ENCODE results near the gene ATXN7L1.

Gene ATXN7L1

GRCh38 chr7:105594034-105594433 lies 282.4 kb downstream of the ATXN7L1 start:
- ChIA-PET CTCF (interaction anchor here (0.5 to 0.6 kb wide), 2 partner anchors 121 to 141 kb away, joined by 3 to 4 read pairs; no protein-coding TSS in a partner anchor), POLR2A (no interaction called here)
- TF ChIP-seq FOXK2 (IDR thresholded peaks at IDR 0.05) (no peak), CTBP1 (IDR thresholded peaks at IDR 0.05; ENCODE audit: borderline replicate concordance) (no peak), TARDBP (IDR thresholded peaks at IDR 0.05) (no peak), FOXM1 (IDR thresholded peaks at IDR 0.05; ENCODE audit: borderline replicate concordance) (no peak), ARNT (IDR thresholded peaks at IDR 0.05) (no peak), HDGF (IDR thresholded peaks at IDR 0.05; ENCODE audit: borderline replicate concordance) (no peak), BHLHE40 (IDR thresholded peaks at IDR 0.05; ENCODE audit: borderline replicate concordance) (no peak), L3MBTL2 (conservative IDR thresholded peaks at IDR 0.05) (no peak), LEF1 (IDR thresholded peaks at IDR 0.05; ENCODE audit: borderline replicate concordance) (no peak), FOXA1 (IDR thresholded peaks at IDR 0.05) (no peak)
- no peak for DNase-seq (ENCODE audit: extremely low spot score)

DNA sequence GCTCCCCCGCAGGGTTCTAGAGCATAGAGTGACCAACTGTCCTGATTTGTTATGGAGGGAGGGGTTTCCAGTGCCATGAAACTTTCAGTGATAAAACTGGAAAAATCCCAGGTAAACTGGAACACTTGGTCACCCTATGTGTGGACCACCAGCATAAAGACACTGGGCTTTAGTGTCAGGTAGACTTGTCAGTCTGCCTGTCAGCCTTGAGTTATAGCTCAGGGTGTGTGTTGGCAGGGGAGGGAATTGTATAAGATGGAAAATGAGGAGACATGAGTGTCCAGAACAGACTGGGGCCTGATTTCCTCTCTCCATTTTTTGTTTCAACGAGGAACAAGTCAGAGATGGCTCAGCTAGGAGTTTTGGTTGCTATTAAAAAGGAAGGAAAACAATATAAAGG lies 284.9 kb downstream of the ATXN7L1 start:
- ChIA-PET CTCF (interaction anchor here (0.6 kb wide), 1 partner anchor 1646 kb away, joined by 3 read pairs; no protein-coding TSS in a partner anchor), POLR2A (interaction anchor here (0.9 kb wide), 1 partner anchor 10 kb away, joined by 4 read pairs; the partner anchor contains the start of gene EFCAB10)
- TF ChIP-seq SP1 (IDR thresholded peaks at IDR 0.05) = no peak
- no peak for TF ChIP-seq L3MBTL2 (conservative IDR thresholded peaks at IDR 0.05)
- TF ChIP-seq FOXK2 (IDR thresholded peaks at IDR 0.05) = no peak
- peak; percentile 40 for TF ChIP-seq PKNOX1 (IDR thresholded peaks at IDR 0.05)
- no peak for TF ChIP-seq NFRKB (IDR thresholded peaks at IDR 0.05)
- DNase-seq (ENCODE audit: extremely low spot score) = no peak

DNA sequence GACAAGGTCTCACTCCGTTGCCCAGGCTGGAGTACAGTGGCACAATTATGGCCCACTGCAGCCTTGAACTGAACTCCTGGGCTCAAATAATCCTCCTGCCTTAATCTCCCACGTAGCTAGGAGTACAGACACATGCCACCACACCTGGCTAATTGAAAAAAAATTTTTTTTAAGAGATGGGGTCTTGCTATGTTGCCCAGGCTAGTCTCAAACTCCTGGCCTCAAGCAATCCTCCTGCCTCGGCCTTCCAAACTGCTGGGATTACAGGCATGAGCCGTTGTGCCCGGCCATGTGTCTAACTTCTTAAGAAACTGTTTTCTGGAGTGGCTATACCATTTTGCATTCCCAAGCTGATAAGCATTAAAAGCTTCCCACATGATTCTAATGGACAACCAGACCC lies 285.6 kb downstream of the ATXN7L1 start:
- TF ChIP-seq ARNT (IDR thresholded peaks at IDR 0.05) (no peak), PKNOX1 (IDR thresholded peaks at IDR 0.05) (no peak), ELF4 (IDR thresholded peaks at IDR 0.05) (no peak), BHLHE40 (IDR thresholded peaks at IDR 0.05; ENCODE audit: borderline replicate concordance) (no peak), CTBP1 (IDR thresholded peaks at IDR 0.05; ENCODE audit: borderline replicate concordance) (no peak), SP1 (IDR thresholded peaks at IDR 0.05) (no peak), ZNF384 (IDR thresholded peaks at IDR 0.05) (no peak)
- DNase-seq (ENCODE audit: extremely low spot score) = no peak
- CTCF ChIA-PET = no interaction called here
- POLR2A ChIA-PET = no interaction called here

DNA sequence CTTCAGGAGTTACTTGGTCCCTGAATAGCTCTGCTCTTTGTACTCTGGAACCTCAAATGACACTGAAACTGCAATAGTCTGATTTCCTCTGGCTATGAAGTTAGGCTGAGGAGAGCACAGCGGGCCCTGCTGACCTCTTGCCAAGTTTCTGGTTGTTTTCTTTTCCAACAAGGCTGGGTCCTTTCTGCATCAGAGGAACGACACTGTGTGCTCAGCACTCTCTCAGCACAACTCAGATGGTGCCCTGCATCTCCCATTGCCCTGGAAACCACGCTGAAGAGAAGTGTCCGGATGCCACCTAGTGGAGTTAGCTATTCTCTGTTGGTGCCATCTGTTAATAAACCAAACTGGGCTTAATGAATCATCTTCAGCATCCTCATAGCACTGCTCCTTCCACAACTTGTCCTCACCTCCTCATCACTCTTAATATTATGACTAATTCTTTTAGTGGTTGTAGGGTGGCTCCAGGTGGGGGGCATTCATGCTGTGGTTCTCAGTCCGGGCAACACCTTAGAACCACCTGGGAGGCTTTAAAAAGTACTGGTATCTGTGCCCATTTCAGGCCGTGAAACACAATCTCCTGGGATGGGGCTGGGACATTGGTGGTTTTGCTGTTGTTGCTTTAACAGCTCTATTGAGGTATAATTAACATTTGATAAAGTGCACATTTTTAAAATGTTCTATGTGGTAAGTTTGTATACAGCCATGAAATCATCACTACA lies 286.9 kb downstream of the ATXN7L1 start:
- POLR2A ChIA-PET = no interaction called here
- CTCF ChIA-PET = interaction anchor here (0.5 to 0.9 kb wide), 5 partner anchors 8 to 718 kb away, joined by 3 read pairs; partner anchors contain the start of gene EFCAB10
- peak; percentile 69 for DNase-seq (ENCODE audit: extremely low spot score)
- TF ChIP-seq L3MBTL2 (conservative IDR thresholded peaks at IDR 0.05) = no peak
- TF ChIP-seq FOXK2 (IDR thresholded peaks at IDR 0.05) = no peak
- no peak for TF ChIP-seq SP1 (IDR thresholded peaks at IDR 0.05)
- TF ChIP-seq ARNT (IDR thresholded peaks at IDR 0.05) = no peak
- no peak for TF ChIP-seq TARDBP (IDR thresholded peaks at IDR 0.05)
- no peak for TF ChIP-seq SUZ12 (IDR thresholded peaks at IDR 0.05)
- TF ChIP-seq PKNOX1 (IDR thresholded peaks at IDR 0.05) = no peak
- TF ChIP-seq NFRKB (IDR thresholded peaks at IDR 0.05) = no peak
- no peak for TF ChIP-seq BHLHE40 (IDR thresholded peaks at IDR 0.05; ENCODE audit: borderline replicate concordance)
- no peak for TF ChIP-seq HDGF (IDR thresholded peaks at IDR 0.05; ENCODE audit: borderline replicate concordance)

GRCh38 chr7:105587909-105588635 lies 288.3 kb downstream of the ATXN7L1 start:
- POLR2A ChIA-PET = no interaction called here
- DNase-seq (ENCODE audit: extremely low spot score) = no peak
- CTCF ChIA-PET = interaction anchor here (0.6 kb wide), 2 partner anchors 12 to 874 kb away, joined by 3 read pairs; no protein-coding TSS in a partner anchor
- TF ChIP-seq ZNF384 (IDR thresholded peaks at IDR 0.05) = no peak
- no peak for TF ChIP-seq BHLHE40 (IDR thresholded peaks at IDR 0.05; ENCODE audit: borderline replicate concordance)
- TF ChIP-seq PKNOX1 (IDR thresholded peaks at IDR 0.05) = no peak
- no peak for TF ChIP-seq SP1 (IDR thresholded peaks at IDR 0.05)
- TF ChIP-seq HDGF (IDR thresholded peaks at IDR 0.05; ENCODE audit: borderline replicate concordance) = no peak
- no peak for TF ChIP-seq SUZ12 (IDR thresholded peaks at IDR 0.05)
- TF ChIP-seq FOXM1 (IDR thresholded peaks at IDR 0.05; ENCODE audit: borderline replicate concordance) = no peak
- no peak for TF ChIP-seq FOXK2 (IDR thresholded peaks at IDR 0.05)
- no peak for TF ChIP-seq TARDBP (IDR thresholded peaks at IDR 0.05)
- no peak for TF ChIP-seq CTBP1 (IDR thresholded peaks at IDR 0.05; ENCODE audit: borderline replicate concordance)
- no peak for TF ChIP-seq LEF1 (IDR thresholded peaks at IDR 0.05; ENCODE audit: borderline replicate concordance)
- no peak for TF ChIP-seq NFRKB (IDR thresholded peaks at IDR 0.05)
- no peak for TF ChIP-seq ARNT (IDR thresholded peaks at IDR 0.05)
- TF ChIP-seq FOXA1 (IDR thresholded peaks at IDR 0.05) = no peak
- no peak for TF ChIP-seq L3MBTL2 (conservative IDR thresholded peaks at IDR 0.05)

Data from HEK293T (cell line).